Transverse colon (tissue), 4 donors: ENCODE results near the gene PXN.

Experiments used
- CTCF ChIP-seq, 5 experiments: fragments of 200-600 bp in 3 of 5; fragments of 450-650 bp in 2 of 5; sonication (generic) in 3 of 5; IDR thresholded peaks; 1 replicate in 2 of 5; 2 replicates in 3 of 5; pipeline ENCODE4 v1.5.1; 2016 to 2017; ENCODE audit warnings: antibody characterized with exemption in 5 of 5, inconsistent platforms in 3 of 5, mild to moderate bottlenecking in 2 of 5, moderate library complexity in 1 of 5
- EP300 ChIP-seq: sonication (generic); formaldehyde crosslinking; IDR thresholded peaks from one replicate; pipeline ENCODE4 v1.6.1; 2017; ENCODE audit warnings: antibody characterized with exemption, low read depth
- POLR2A ChIP-seq: fragments of 450-650 bp; IDR thresholded peaks from one replicate; pipeline ENCODE4 v1.6.1; 2016; ENCODE audit warnings: antibody characterized with exemption, mild to moderate bottlenecking, moderate library complexity
- POLR2AphosphoS5 ChIP-seq, 3 donors: sonication (generic); formaldehyde crosslinking; IDR thresholded peaks; one replicate each; pipeline ENCODE4 v1.6.1; 2016; ENCODE audit warnings: antibody characterized with exemption in 3 of 3

- TF ChIP-seq CTCF (IDR thresholded peaks at IDR 0.05) (no peak), POLR2A (no peak), EP300 (no peak), POLR2AphosphoS5 (IDR thresholded peaks at IDR 0.05) (no peak)
These were observed 22.0 kb upstream of the PXN start for GRCh38 chr12:120287491-120287890.
